ENCODE measurements around the gene CHMP3. TPM values are rescaled to one million over a fixed set of nuclear protein-coding genes. Genes with fewer than 3 reads are reported as not detected.

CHMP3 gene
- total and polyA plus RNA-seq, 2 of the 13 experiments (the other 11 are each of a cell fraction or from before 2014, with no cell fraction given) = 64.1 to 114 TPM

DNA sequence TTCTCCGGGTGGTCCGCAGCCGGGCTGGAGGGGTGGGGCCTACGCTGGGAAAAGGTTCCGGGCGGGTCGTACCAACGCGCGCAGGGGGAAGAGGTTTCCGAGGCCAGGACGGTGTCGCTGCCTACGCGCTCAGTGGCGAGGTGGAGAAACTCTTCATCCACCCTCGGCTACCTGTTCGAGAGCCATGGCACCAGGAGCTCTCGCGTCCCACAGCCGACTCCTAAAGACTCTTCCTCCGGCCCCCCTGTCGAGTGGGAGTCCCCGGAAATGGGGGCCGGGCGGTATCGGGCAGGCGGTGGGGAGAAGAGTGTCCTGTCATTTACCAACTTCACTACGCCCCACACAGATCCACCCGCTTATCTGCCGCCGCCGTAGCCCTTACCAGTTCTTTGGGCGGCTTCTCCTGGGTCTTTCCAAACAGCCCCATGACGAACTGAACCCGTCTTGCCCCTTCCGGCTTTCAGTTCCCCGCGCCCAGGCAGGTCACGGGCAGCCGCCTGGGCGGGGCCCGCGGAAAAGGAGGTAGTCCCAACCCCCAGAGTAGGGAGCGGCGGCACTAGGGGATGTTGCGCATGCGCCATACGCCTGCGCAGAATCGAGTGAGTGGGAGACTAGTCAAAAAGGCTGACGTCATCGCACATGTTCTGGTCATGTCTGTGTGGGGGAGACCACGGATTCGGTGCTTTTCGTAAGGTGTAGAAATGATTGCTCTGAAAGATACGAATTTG is at the start of gene CHMP3 (continued):
- TF ChIP-seq HOMEZ (CRISPR knock-in tag; IDR thresholded peaks at IDR 0.05; ENCODE audit: low read depth) (peak; percentile 37), PAWR (CRISPR knock-in tag; IDR thresholded peaks at IDR 0.05; ENCODE audit: borderline replicate concordance) (peak; percentile 98), ZNF17 (CRISPR knock-in tag; IDR thresholded peaks at IDR 0.05) (no peak), ZNF768 (CRISPR knock-in tag; IDR thresholded peaks at IDR 0.05) (peak; percentile 65; the same call in 1 of the 2 replicates), NFKBIZ (CRISPR knock-in tag; IDR thresholded peaks at IDR 0.05) (peak; percentile 18; the same call in 1 of the 2 replicates), TFAP4 (IDR thresholded peaks at IDR 0.05; ENCODE audit: borderline replicate concordance, low read depth) (peak; percentile 7; the same call in 1 of the 2 replicates), PLRG1 (conservative IDR thresholded peaks at IDR 0.05) (no peak), HMG20B (CRISPR knock-in tag; conservative IDR thresholded peaks at IDR 0.05) (no peak), ZFP36L2 (CRISPR knock-in tag; IDR thresholded peaks at IDR 0.05) (peak; percentile 32; the same call in 1 of the 2 replicates), ZNF788 (CRISPR knock-in tag; IDR thresholded peaks at IDR 0.05; ENCODE audit: borderline replicate concordance) (peak; percentile 97), CHCHD3 (CRISPR knock-in tag; IDR thresholded peaks at IDR 0.05) (peak; percentile 16; the same call in 1 of the 2 replicates), MIXL1 (CRISPR knock-in tag; IDR thresholded peaks at IDR 0.05) (no peak), RBM39 (IDR thresholded peaks at IDR 0.05; ENCODE audit: low read depth, low read length, poor library complexity, severe bottlenecking) (peak; percentile 95), ZNF451 (CRISPR knock-in tag; IDR thresholded peaks at IDR 0.05) (peak; percentile 85; the same call in 1 of the 2 replicates), ZEB1 (IDR thresholded peaks at IDR 0.05; ENCODE audit: insufficient replicate concordance, low read depth) (no peak), TFDP1 (CRISPR knock-in tag; IDR thresholded peaks at IDR 0.05; ENCODE audit: borderline replicate concordance) (peak; percentile 92), ZNF446 (CRISPR knock-in tag; IDR thresholded peaks at IDR 0.05) (no peak; the same call in 1 of the 2 replicates), ZNF616 (CRISPR knock-in tag; IDR thresholded peaks at IDR 0.05; ENCODE audit: low read depth) (no peak; the same call in none of the 2 replicates)
- TF ChIP-seq, protein P1, sequence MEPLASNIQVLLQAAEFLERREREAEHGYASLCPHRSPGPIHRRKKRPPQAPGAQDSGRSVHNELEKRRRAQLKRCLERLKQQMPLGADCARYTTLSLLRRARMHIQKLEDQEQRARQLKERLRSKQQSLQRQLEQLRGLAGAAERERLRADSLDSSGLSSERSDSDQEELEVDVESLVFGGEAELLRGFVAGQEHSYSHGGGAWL (CRISPR knock-in tag; IDR thresholded peaks at IDR 0.05) = peak; percentile 53; the same call in 1 of the 2 replicates
- TF ChIP-seq, protein P2, sequence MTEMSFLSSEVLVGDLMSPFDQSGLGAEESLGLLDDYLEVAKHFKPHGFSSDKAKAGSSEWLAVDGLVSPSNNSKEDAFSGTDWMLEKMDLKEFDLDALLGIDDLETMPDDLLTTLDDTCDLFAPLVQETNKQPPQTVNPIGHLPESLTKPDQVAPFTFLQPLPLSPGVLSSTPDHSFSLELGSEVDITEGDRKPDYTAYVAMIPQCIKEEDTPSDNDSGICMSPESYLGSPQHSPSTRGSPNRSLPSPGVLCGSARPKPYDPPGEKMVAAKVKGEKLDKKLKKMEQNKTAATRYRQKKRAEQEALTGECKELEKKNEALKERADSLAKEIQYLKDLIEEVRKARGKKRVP (CRISPR knock-in tag; IDR thresholded peaks at IDR 0.05) = peak in 1 of 2 experiments; percentile 77; a peak in 2 of 4 replicates
- TF ChIP-seq, protein P3, sequence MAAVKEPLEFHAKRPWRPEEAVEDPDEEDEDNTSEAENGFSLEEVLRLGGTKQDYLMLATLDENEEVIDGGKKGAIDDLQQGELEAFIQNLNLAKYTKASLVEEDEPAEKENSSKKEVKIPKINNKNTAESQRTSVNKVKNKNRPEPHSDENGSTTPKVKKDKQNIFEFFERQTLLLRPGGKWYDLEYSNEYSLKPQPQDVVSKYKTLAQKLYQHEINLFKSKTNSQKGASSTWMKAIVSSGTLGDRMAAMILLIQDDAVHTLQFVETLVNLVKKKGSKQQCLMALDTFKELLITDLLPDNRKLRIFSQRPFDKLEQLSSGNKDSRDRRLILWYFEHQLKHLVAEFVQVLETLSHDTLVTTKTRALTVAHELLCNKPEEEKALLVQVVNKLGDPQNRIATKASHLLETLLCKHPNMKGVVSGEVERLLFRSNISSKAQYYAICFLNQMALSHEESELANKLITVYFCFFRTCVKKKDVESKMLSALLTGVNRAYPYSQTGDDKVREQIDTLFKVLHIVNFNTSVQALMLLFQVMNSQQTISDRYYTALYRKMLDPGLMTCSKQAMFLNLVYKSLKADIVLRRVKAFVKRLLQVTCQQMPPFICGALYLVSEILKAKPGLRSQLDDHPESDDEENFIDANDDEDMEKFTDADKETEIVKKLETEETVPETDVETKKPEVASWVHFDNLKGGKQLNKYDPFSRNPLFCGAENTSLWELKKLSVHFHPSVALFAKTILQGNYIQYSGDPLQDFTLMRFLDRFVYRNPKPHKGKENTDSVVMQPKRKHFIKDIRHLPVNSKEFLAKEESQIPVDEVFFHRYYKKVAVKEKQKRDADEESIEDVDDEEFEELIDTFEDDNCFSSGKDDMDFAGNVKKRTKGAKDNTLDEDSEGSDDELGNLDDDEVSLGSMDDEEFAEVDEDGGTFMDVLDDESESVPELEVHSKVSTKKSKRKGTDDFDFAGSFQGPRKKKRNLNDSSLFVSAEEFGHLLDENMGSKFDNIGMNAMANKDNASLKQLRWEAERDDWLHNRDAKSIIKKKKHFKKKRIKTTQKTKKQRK (IDR thresholded peaks at IDR 0.05; ENCODE audit: low read length) = no peak

All from HepG2 (cell line).